ENCODE data around the gene CASP2.
A peak's percentile ranks its signal among the peaks of the same experiment; 100 is the strongest.

DNA sequence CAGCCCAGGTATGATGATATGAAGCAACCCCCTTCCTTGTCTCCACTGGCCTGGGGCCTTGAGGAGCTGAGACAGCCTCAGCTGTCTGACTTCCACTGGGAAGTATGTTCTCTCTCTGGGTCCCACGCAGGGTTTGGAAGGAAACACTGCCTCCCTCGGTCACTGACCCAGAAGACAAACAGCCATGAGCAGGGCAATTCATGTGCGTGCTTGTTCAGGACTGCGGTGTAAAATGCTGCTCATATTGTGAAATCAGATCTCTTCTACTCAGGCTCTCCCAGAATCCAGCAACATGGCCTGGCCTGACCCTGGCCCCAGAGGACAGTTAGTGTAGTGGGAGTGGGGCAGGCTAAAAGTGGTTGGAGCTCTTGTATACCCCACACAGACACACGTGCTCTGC, 30.5 kb downstream of the CASP2 start:
- peak; percentile 39 for TF ChIP-seq CTCF (IDR thresholded peaks at IDR 0.05; ENCODE audit: low read depth, low read length, missing input control)
- TF ChIP-seq YY1 (IDR thresholded peaks at IDR 0.05), result peak; percentile 89
- TF ChIP-seq, protein P1, sequence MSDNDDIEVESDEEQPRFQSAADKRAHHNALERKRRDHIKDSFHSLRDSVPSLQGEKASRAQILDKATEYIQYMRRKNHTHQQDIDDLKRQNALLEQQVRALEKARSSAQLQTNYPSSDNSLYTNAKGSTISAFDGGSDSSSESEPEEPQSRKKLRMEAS (IDR thresholded peaks at IDR 0.05), result peak; percentile 99
- peak; percentile 48 for TF ChIP-seq HNF4G (IDR thresholded peaks at IDR 0.05)
- peak; percentile 100 for TF ChIP-seq RXRA (IDR thresholded peaks at IDR 0.05)
- TF ChIP-seq, protein P2, sequence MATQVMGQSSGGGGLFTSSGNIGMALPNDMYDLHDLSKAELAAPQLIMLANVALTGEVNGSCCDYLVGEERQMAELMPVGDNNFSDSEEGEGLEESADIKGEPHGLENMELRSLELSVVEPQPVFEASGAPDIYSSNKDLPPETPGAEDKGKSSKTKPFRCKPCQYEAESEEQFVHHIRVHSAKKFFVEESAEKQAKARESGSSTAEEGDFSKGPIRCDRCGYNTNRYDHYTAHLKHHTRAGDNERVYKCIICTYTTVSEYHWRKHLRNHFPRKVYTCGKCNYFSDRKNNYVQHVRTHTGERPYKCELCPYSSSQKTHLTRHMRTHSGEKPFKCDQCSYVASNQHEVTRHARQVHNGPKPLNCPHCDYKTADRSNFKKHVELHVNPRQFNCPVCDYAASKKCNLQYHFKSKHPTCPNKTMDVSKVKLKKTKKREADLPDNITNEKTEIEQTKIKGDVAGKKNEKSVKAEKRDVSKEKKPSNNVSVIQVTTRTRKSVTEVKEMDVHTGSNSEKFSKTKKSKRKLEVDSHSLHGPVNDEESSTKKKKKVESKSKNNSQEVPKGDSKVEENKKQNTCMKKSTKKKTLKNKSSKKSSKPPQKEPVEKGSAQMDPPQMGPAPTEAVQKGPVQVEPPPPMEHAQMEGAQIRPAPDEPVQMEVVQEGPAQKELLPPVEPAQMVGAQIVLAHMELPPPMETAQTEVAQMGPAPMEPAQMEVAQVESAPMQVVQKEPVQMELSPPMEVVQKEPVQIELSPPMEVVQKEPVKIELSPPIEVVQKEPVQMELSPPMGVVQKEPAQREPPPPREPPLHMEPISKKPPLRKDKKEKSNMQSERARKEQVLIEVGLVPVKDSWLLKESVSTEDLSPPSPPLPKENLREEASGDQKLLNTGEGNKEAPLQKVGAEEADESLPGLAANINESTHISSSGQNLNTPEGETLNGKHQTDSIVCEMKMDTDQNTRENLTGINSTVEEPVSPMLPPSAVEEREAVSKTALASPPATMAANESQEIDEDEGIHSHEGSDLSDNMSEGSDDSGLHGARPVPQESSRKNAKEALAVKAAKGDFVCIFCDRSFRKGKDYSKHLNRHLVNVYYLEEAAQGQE (IDR thresholded peaks at IDR 0.05), result peak; percentile 70

Data from liver (tissue), 3 donors.